Endothelial cell (in vitro differentiated cells): Measurements from ENCODE around the gene BTBD16. TPM values are rescaled to one million over a fixed set of nuclear protein-coding genes. Genes with fewer than 3 reads are reported as not detected.

Experiments used
- DNase-seq: peaks from one replicate; pipeline ENCODE4 v3.0.0; 2021; ENCODE audit warnings: low spot score
- H3K27ac Mint-ChIP-seq: one replicate; pipeline ENCODE4 v1.8.0; 2021; ENCODE audit warnings: mixed read lengths, inconsistent platforms; ENCODE audit not compliant: unreplicated experiment
- H3K27me3 Mint-ChIP-seq: one replicate; pipeline ENCODE4 v1.8.0; 2021; ENCODE audit warnings: mild to moderate bottlenecking, moderate library complexity, mixed read lengths, inconsistent platforms; ENCODE audit not compliant: unreplicated experiment
- H3K36me3 Mint-ChIP-seq: one replicate; pipeline ENCODE4 v1.8.0; 2021; ENCODE audit warnings: mild to moderate bottlenecking, low read depth, mixed read lengths, inconsistent platforms; ENCODE audit not compliant: unreplicated experiment
- H3K4me1 Mint-ChIP-seq: one replicate; pipeline ENCODE4 v1.8.0; 2021; ENCODE audit warnings: mild to moderate bottlenecking, mixed read lengths, inconsistent platforms; ENCODE audit not compliant: unreplicated experiment
- H3K4me3 Mint-ChIP-seq: one replicate; pipeline ENCODE4 v1.8.0; 2021; ENCODE audit warnings: mild to moderate bottlenecking, mixed read lengths, inconsistent platforms; ENCODE audit not compliant: unreplicated experiment
- H3K9me3 Mint-ChIP-seq: one replicate; pipeline ENCODE4 v1.8.0; 2021; ENCODE audit warnings: mixed read lengths, inconsistent platforms; ENCODE audit not compliant: unreplicated experiment
- CTCF ChIP-seq: fragments of 200-600 bp; sonication (generic); IDR thresholded peaks from one replicate; pipeline ENCODE4 v1.5.0; 2021; ENCODE audit warnings: antibody characterized with exemption; ENCODE audit not compliant: unreplicated experiment
- total RNA-seq: library from RNA; stranded (reverse); fragmentation: NEBNext Ultra II Directional; extraction: Animal tissue kit (Norgen Biotek cat#: 25700); gene quantifications from one replicate; pipeline ENCODE4 v1.2.1, GENCODE V29; 2021; ENCODE audit not compliant: unreplicated experiment

The BTBD16 gene
- total RNA-seq, 1 donor from 2014 or later: 0.23 TPM

- peaks cover 4% of the 10 kb centered on the region for H3K4me1 Mint-ChIP-seq
- DNase-seq: no peak
- H3K27me3 Mint-ChIP-seq: peaks cover 6% of the 10 kb centered on the region
- no peaks in the 10 kb centered on the region for H3K36me3 Mint-ChIP-seq
- no peak overlapping the region for H3K27ac Mint-ChIP-seq
- no peaks in the 10 kb centered on the region for H3K9me3 Mint-ChIP-seq
- no peak for TF ChIP-seq CTCF
- no peak overlapping the region for H3K4me3 Mint-ChIP-seq
Observed at GRCh38 chr10:122302315-122302714, 31.2 kb downstream of the BTBD16 start.

GRCh38 chr10:122303271-122304053 lies 32.4 kb downstream of the BTBD16 start:
- TF ChIP-seq CTCF: no peak
- Mint-ChIP-seq H3K27ac (no peak overlapping the region), H3K36me3 (no peaks in the 10 kb centered on the region), H3K9me3 (no peaks in the 10 kb centered on the region), H3K27me3 (peaks cover 5% of the 10 kb centered on the region), H3K4me1 (peaks cover 4% of the 10 kb centered on the region), H3K4me3 (no peak overlapping the region)
- DNase-seq: no peak

GRCh38 chr10:122304054-122304579 lies 33.0 kb downstream of the BTBD16 start:
- H3K4me1 Mint-ChIP-seq: peaks cover 4% of the 10 kb centered on the region
- no peaks in the 10 kb centered on the region for H3K9me3 Mint-ChIP-seq
- H3K36me3 Mint-ChIP-seq: no peaks in the 10 kb centered on the region
- no peak overlapping the region for H3K4me3 Mint-ChIP-seq
- H3K27ac Mint-ChIP-seq: no peak overlapping the region
- peaks cover 5% of the 10 kb centered on the region for H3K27me3 Mint-ChIP-seq
- DNase-seq: no peak
- no peak for TF ChIP-seq CTCF

- Mint-ChIP-seq H3K27me3 (peaks cover 3% of the 10 kb centered on the region), H3K27ac (no peak overlapping the region), H3K9me3 (no peaks in the 10 kb centered on the region), H3K4me1 (peaks cover 4% of the 10 kb centered on the region), H3K36me3 (no peaks in the 10 kb centered on the region), H3K4me3 (no peak overlapping the region)
- DNase-seq: no peak
- no peak for TF ChIP-seq CTCF
Observed at GRCh38 chr10:122306282-122306681, 35.2 kb downstream of the BTBD16 start.

DNA sequence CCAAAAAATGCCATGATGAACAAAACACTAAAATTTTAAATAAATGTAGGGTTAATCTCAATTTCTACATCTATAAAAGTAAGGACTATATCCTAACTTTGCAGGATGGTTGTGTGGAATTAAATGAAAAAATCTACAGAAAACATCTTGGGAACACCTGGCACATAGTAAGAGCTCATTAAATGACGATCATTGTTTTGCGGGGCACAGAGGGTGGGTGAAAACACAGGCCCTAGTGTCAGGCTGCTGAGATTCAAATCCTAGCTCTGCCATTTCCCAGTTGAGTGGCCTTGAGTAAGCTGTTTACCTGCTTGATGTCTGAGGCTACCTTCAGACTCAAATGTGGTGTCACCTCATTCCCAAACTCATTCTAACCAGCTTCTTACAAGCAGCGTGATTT lies 35.6 kb downstream of the BTBD16 start:
- H3K9me3 Mint-ChIP-seq: no peaks in the 10 kb centered on the region
- H3K4me1 Mint-ChIP-seq: peaks cover 4% of the 10 kb centered on the region
- H3K4me3 Mint-ChIP-seq: no peak overlapping the region
- H3K27me3 Mint-ChIP-seq: peaks cover 3% of the 10 kb centered on the region
- no peaks in the 10 kb centered on the region for H3K36me3 Mint-ChIP-seq
- no peak overlapping the region for H3K27ac Mint-ChIP-seq
- DNase-seq: no peak
- TF ChIP-seq CTCF: no peak
